K562 (cell line): Measurements from ENCODE around the gene PADI4.

Source experiments
- ADNP ChIP-seq: fragments of 200-800 bp; sonication (Bioruptor generic); IDR thresholded peaks from 2 replicates; pipeline ENCODE4 v1.6.1; 2016; ENCODE audit warnings: missing genetic modification characterization, missing compliant biosample characterization
- ZNF280B ChIP-seq: fragments of 250-450 bp; sonication (Bioruptor Pico); IDR thresholded peaks from 2 replicates; pipeline ENCODE4 v1.5.1; 2021; ENCODE audit warnings: mild to moderate bottlenecking

GRCh38 chr1:17365293-17365692, 57.3 kb downstream of the PADI4 start:
- no peak for TF ChIP-seq ZNF280B
- TF ChIP-seq ADNP (tag) = no peak
